Measurements from ENCODE around the gene UBE2S. TPM values are rescaled to one million over a fixed set of nuclear protein-coding genes. Genes with fewer than 3 reads are reported as not detected.

The UBE2S gene
- total RNA-seq, 4 donors from 2014 or later, result 4.1 to 12.8 (median 8.6) TPM

DNA sequence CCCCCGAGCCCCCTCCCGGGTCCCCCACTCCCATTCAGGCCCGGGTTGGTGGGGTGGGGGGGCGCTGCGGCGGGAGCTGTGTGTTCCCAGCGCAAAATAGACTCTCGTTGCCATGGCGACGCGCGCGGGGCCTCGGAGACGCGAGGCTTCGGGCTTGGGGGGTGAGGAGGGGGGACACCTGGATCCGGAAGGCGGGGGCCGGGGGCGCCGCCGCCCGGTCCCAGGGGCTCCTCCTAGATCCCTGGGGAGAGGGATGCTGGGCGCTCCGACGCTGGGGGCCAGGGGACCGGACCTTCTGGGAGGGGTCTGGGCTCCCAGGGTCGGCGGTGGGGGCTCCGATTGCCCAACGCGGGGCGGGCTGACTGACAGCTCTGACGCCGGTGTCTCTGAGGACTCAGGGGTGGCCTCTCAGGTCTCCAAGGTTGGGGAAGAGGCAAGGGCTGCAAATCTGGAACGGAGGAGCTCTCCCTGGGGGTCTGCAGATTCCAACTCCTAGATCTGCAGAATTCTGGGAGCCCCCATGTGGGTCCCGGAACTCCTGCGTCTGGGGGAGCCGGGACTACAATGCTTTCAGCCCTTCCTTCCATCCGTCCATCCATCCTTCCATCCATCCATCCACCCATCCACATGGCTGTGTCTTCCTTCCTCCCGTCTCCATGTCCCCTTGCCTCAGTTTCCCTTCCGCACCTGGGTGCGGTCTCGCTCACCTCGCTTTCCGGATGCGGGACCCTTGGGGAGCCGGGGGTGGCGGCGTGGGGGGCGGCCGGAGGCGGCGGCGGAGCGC is 44.6 kb upstream of the UBE2S start:
- TF ChIP-seq, protein P1, sequence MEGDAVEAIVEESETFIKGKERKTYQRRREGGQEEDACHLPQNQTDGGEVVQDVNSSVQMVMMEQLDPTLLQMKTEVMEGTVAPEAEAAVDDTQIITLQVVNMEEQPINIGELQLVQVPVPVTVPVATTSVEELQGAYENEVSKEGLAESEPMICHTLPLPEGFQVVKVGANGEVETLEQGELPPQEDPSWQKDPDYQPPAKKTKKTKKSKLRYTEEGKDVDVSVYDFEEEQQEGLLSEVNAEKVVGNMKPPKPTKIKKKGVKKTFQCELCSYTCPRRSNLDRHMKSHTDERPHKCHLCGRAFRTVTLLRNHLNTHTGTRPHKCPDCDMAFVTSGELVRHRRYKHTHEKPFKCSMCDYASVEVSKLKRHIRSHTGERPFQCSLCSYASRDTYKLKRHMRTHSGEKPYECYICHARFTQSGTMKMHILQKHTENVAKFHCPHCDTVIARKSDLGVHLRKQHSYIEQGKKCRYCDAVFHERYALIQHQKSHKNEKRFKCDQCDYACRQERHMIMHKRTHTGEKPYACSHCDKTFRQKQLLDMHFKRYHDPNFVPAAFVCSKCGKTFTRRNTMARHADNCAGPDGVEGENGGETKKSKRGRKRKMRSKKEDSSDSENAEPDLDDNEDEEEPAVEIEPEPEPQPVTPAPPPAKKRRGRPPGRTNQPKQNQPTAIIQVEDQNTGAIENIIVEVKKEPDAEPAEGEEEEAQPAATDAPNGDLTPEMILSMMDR (IDR thresholded peaks at IDR 0.05; ENCODE audit: low read depth), result no peak

DNA sequence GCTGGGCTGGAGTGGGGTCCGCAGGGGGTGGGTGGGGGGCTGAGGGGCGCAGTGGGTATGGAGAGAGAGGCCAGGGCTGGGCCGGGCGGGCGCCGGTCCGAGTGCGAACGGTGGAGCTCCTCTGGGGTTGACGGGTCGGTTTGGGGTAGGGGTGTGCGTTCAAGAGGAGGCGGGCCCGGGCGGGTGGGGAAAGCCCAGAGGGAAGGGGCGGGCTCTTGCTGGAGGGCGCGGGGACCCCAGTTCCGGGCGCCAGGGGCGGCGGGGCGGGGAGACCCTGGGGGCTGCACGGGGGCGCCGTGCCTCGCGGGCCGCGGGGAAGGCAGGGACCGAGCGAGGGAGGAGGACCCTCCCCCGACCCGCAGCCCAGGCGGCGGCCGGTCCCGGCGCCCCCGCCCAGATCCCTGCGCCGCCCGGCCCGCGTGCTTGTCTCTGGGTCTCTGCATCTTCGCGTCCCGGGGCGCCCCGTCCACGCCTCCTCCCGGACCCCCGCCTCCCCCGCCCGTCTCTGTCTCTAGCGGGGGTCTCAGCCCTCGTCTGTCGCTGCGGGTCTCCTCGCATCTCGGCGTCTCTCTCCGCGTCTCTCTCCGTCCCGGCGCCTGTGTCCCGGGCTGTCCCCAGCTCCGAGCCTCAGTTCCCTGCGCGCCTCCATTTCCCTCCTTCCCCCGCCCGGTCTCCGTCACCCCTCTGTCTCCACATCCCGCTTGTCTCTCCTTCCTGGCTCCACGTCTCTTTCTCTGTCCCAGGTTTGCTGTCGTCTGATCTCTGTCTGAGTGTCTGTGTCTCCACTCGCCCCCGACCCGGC is 43.8 kb upstream of the UBE2S start:
- TF ChIP-seq, protein P1 (IDR thresholded peaks at IDR 0.05; ENCODE audit: low read depth), result no peak

DNA sequence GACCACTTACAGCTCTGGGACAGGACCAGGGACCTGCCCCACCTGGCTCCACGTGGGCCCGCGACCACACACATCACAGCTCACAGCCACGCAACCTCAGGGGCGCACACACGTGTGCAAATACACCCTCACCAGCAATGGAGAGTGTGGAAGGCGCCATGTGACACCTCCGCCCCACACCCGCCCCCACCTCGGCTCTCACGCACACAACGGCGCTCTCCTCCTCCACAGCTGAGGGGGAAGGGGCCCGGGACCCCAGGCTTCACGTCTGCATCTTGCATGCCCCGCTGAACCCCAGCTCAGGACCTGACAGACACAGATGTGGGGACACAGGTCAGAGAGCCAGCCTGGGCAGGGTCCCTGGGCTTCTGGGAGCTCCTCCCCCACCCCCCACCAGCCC is 41.9 kb upstream of the UBE2S start:
- TF ChIP-seq, protein P1 (IDR thresholded peaks at IDR 0.05; ENCODE audit: low read depth), result no peak

GRCh38 chr19:55447421-55448174 is 40.0 kb upstream of the UBE2S start:
- TF ChIP-seq, protein P1 (IDR thresholded peaks at IDR 0.05; ENCODE audit: low read depth), result no peak

GRCh38 chr19:55446060-55446459 is 38.5 kb upstream of the UBE2S start:
- TF ChIP-seq, protein P1 (IDR thresholded peaks at IDR 0.05; ENCODE audit: low read depth), result no peak

DNA sequence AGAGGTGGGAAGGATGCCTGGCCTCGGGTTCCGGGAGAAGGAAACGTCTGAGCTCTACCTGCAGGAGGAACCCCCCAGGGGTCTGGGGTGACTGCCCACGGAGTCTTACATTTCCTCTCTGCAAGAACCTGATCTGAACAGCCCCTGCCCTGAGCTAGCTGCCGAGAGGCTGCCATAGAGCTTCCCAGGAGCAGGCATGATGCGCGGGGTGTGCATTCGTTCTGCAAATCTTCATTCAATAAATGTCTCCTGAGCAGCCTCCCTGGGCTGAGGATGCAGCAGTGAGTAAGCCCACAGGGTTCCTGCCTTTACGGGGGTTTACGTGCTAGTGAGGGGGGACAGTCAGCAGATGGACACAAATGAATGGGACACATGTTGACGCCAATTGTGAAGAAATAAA is 37.1 kb upstream of the UBE2S start:
- TF ChIP-seq, protein P1 (IDR thresholded peaks at IDR 0.05; ENCODE audit: low read depth), result no peak
